Measurements from ENCODE around the gene WDR38.
A peak's percentile ranks its signal among the peaks of the same experiment; 100 is the strongest.

Gene WDR38

GRCh38 chr9:124857533-124858162, 4.4 kb downstream of the WDR38 start:
- no peak for DNase-seq (ENCODE audit: low read depth in 2 of 2)

- DNase-seq (ENCODE audit: low read depth in 2 of 2): no peak
Measured at GRCh38 chr9:124858330-124859046, 5.2 kb downstream of the WDR38 start.

- DNase-seq (ENCODE audit: low read depth in 2 of 2): no peak
Measured at GRCh38 chr9:124859803-124860581, 6.7 kb downstream of the WDR38 start.

- no peak for DNase-seq (ENCODE audit: low read depth in 2 of 2)
Measured at GRCh38 chr9:124860582-124861341, 7.5 kb downstream of the WDR38 start.

- peak; percentile 81 to 82 for DNase-seq (ENCODE audit: low read depth in 2 of 2)
Measured at GRCh38 chr9:124861342-124862229, 8.3 kb downstream of the WDR38 start, which contains the start of the genes ARPC5L and RPL35. Gene ARPC5L (plus strand): TSS chr9:124862130. CDS start chr9:124869291, 7,161 bp downstream. Gene RPL35 (minus strand): TSS chr9:124861957. CDS start chr9:124861912, 45 bp downstream.

- DNase-seq (ENCODE audit: low read depth in 2 of 2): no peak
Measured at GRCh38 chr9:124863371-124863871, 10.2 kb downstream of the WDR38 start.

GRCh38 chr9:124868511-124869465, 15.5 kb downstream of the WDR38 start:
- peak; percentile 44 to 46 for DNase-seq (ENCODE audit: low read depth in 2 of 2)

GRCh38 chr9:124869466-124869985, 16.3 kb downstream of the WDR38 start:
- DNase-seq (ENCODE audit: low read depth in 2 of 2): no peak

GRCh38 chr9:124869986-124870560, 16.8 kb downstream of the WDR38 start:
- DNase-seq (ENCODE audit: low read depth in 2 of 2): no peak

GRCh38 chr9:124870723-124871122, 17.5 kb downstream of the WDR38 start:
- DNase-seq (ENCODE audit: low read depth in 2 of 2): no peak

- no peak for DNase-seq (ENCODE audit: low read depth in 2 of 2)
Measured at GRCh38 chr9:124871156-124871561, 17.9 kb downstream of the WDR38 start.

- DNase-seq (ENCODE audit: low read depth in 2 of 2): no peak
Measured at GRCh38 chr9:124873664-124874063, 20.4 kb downstream of the WDR38 start.

GRCh38 chr9:124875501-124875900, 22.2 kb downstream of the WDR38 start:
- DNase-seq (ENCODE audit: low read depth in 2 of 2): no peak

- DNase-seq (ENCODE audit: low read depth in 2 of 2): no peak
Measured at GRCh38 chr9:124877021-124877782, 23.9 kb downstream of the WDR38 start.

GRCh38 chr9:124878021-124878420, 24.8 kb downstream of the WDR38 start:
- no peak for DNase-seq (ENCODE audit: low read depth in 2 of 2)

GRCh38 chr9:124878518-124878917, 25.3 kb downstream of the WDR38 start:
- DNase-seq (ENCODE audit: low read depth in 2 of 2): no peak

- no peak for DNase-seq (ENCODE audit: low read depth in 2 of 2)
Measured at GRCh38 chr9:124879226-124879625, 26.0 kb downstream of the WDR38 start.

GRCh38 chr9:124880501-124880900, 27.2 kb downstream of the WDR38 start:
- no peak for DNase-seq (ENCODE audit: low read depth in 2 of 2)
